GM19468 (cell line): ENCODE results near the gene SYT13.
"Not testable (repeated sequence)": the region's sequence is repeated elsewhere in the genome, so short reads cannot be mapped to it uniquely, and the experiment has no call there.

Experiments
- ATAC-seq: cut with Tn5 transposase; IDR thresholded peaks from one replicate; pipeline ENCODE4 v1.9.1; 2021; ENCODE audit warnings: mild to moderate bottlenecking, moderate library complexity, moderate number of reproducible peaks; ENCODE audit not compliant: unreplicated experiment; ENCODE audit errors: extremely low read depth

SYT13 gene

GRCh38 chr11:45314900-45315299 is 28.8 kb upstream of the SYT13 start:
- no peak for ATAC-seq

GRCh38 chr11:45313171-45313865 is 27.2 kb upstream of the SYT13 start:
- ATAC-seq = no peak

GRCh38 chr11:45305874-45306623 is 19.9 kb upstream of the SYT13 start:
- ATAC-seq = no peak

GRCh38 chr11:45304992-45305335 is 18.8 kb upstream of the SYT13 start:
- ATAC-seq = no peak

GRCh38 chr11:45304111-45304991 is 18.2 kb upstream of the SYT13 start:
- no peak for ATAC-seq

GRCh38 chr11:45303316-45303715 is 17.2 kb upstream of the SYT13 start:
- no peak for ATAC-seq

- no peak for ATAC-seq
These were observed 15.6 kb upstream of the SYT13 start for GRCh38 chr11:45301537-45302246.

GRCh38 chr11:45300715-45301114 is 14.6 kb upstream of the SYT13 start:
- no peak for ATAC-seq

- no peak for ATAC-seq
These were observed 12.6 kb upstream of the SYT13 start for GRCh38 chr11:45298718-45299117.

GRCh38 chr11:45296075-45296474 is 9.9 kb upstream of the SYT13 start:
- no peak for ATAC-seq

GRCh38 chr11:45294499-45294898 is 8.4 kb upstream of the SYT13 start:
- no peak for ATAC-seq

GRCh38 chr11:45293566-45294192 is 7.5 kb upstream of the SYT13 start:
- ATAC-seq = not testable (repeated sequence)

- no peak for ATAC-seq
These were observed 4.4 kb upstream of the SYT13 start for GRCh38 chr11:45290586-45290985.

GRCh38 chr11:45289369-45289768 is 3.2 kb upstream of the SYT13 start:
- ATAC-seq = no peak

- no peak for ATAC-seq
These were observed 2.2 kb upstream of the SYT13 start for GRCh38 chr11:45288339-45288738.

GRCh38 chr11:45287316-45287903 is 1.3 kb upstream of the SYT13 start:
- ATAC-seq = no peak

GRCh38 chr11:45285250-45285828 is 802 bp downstream of the SYT13 start:
- ATAC-seq = no peak

GRCh38 chr11:45282081-45282480 is 4.1 kb downstream of the SYT13 start:
- no peak for ATAC-seq

GRCh38 chr11:45280449-45280848 is 5.7 kb downstream of the SYT13 start:
- ATAC-seq = no peak
